C1 segment of cervical spinal cord (tissue), 14 donors: ENCODE data around the gene PBX3.

Source experiments
- DNase-seq, 14 donors: peaks; one replicate each; lab custom pipeline; 2025; lab: John Stamatoyannopoulos, UW

The PBX3 gene

DNA sequence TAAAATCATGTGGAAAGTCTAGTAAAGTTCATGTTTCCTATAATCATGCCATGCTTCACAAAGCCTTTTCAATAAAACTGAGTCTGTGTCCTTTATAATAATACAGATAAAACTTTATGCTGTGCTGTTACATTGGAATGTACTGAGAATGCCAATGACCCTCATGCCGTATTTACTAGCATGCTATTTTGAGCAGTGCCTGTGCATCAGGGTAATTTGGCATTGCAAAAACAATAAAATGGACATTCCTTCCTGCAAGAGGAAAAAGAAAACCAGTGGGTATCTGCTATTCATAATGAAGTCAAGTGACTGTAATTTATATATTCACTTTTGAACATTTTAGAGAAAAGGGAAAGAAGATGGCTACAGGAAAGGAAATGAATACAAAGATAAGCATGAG, 159.0 kb downstream of the PBX3 start:
- no peak for DNase-seq

DNA sequence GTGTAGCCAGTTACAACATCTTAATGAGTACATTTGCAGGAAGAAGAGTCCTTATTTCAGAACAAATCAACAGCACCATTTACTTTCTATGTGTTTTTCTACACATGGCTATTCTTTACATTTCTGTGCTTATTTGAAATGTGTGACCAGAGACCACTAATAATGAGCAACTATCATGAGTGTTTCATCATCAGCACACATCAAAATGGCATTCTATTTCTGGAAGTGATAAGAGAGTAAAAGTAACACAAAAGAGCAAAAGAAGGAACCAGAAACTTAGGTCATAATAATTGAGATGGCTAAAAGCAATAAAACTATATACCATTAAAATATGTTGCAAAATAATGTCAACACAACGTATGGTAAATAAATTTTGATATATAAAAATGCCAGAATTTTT, 159.7 kb downstream of the PBX3 start:
- no peak for DNase-seq

DNA sequence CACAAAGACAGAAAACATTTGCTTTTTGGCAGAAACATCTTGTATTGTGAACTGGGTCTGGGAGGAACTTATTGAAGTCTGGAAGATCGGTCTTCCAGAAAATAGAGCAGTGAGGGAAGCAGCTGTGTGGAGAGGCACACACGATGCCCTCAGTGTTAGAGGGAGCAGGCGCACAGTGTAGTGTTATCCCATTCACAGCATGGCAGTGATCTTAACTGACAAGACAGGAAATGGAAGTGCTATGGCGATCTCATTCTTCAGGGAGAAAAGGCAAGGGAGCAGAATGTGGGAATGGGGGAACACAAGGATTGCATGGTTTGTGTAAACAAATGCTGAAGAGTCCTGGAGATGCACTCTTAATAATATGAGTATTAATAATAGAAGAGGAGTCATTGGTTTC, 161.0 kb downstream of the PBX3 start:
- no peak for DNase-seq

DNA sequence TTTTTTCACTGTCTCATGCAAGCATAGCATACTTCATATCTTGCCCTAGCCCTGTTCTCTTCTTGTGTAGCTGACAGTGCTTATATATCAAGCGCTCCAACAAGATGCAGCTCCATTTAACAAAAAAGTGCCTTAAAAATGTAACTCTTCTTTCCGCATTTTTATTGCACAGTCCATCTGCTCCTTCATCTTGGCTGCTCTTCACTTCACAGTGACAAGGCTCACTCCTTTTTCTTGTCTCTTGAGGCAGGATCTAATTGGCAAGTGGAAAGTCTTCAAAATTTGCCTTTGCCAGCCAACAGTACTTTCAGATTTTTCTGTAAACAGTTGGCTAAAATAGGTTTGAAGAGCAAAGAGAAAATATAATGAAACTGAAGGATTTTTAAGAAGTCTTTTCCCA, 161.8 kb downstream of the PBX3 start:
- no peak for DNase-seq

DNA sequence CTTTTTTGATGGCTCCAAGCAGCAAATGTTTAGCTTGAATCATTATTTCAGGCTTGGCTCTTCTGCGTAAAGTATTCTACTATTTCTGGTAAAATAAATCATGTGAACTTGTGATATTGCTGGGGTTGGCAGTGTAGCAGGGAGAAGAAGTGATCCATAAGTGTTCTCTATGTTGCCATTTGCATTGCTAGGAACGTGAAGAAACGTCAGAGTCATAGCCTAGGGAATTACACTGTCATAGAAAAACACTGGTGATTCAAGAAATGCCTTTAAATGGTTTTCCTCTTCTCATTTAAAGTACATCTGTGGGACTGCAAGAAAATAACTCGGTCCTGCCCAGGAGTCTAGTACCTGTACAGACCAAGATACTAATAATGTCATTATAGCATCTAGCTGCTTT, 162.3 kb downstream of the PBX3 start:
- no peak for DNase-seq

DNA sequence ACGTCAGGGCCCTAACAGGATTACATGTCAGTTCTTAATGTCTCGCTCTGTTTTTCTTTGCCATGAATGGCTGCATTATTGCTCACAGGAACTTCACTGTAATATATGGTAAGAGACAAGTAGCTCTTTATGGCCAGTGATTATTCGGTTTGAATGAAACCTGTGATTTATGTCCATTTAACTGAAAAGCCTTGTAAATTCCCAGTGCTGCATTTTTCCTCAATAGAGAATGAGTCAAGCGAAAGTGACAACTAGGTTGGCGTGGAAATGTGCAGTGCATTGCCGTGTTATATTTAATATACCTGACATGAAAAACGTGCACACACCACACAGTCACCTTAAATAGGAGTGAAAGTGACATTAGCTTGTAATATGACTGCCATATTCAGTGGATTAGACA, 163.1 kb downstream of the PBX3 start:
- no peak for DNase-seq

DNA sequence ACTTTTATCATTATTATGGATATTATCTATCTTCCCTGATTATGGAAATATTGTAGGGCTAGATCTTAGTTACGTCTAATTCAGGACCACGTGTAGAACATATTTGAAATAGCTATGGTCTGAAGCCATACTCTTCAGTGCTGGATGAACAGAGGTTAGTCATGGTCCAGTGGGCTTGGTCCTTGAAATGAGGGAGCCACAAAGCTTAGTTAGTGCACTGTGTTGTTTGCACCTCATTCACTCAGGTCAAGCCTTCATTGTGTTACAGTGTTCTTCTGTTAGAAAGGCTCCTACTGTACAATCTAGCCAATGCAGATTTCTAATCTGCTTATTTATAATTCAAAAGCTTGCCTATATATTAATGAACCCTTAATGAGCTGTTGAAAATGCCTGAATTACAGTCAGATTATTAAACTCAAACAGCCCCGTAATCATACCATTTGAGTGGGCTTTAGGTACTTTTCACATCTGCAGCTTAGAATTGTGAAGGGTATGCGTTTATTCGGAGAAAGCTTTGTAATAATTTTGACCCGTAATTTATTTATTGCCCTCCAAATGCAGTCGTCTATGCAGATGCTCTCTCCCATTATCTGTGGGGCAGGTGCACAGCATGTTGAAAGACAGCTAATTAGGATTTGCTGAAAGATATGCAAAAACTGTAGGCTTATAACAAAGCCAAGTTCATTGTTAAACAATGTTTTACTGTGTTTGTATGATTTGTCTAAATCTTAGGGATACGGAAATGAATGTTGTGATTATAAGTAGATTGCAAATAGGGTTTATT, 164.9 kb downstream of the PBX3 start:
- DNase-seq: no peak

DNA sequence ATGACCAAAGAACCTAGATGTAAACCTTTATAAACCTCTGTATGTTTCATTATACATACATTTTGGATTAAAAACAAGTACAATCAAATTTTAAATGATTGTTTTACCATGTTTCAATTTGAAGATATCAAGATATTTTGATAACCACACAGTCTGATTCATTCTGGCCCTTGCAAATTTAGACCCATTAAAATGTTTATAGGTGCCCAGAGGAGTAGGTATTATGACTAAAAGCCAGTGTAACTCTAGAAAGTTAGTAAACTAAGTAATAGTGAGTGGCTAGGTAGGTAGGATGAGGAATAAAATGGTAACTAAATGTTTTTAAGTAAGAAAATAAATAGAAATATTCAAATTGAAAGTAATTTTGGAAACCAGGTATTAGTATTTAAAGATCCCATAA, 165.5 kb downstream of the PBX3 start:
- no peak for DNase-seq

DNA sequence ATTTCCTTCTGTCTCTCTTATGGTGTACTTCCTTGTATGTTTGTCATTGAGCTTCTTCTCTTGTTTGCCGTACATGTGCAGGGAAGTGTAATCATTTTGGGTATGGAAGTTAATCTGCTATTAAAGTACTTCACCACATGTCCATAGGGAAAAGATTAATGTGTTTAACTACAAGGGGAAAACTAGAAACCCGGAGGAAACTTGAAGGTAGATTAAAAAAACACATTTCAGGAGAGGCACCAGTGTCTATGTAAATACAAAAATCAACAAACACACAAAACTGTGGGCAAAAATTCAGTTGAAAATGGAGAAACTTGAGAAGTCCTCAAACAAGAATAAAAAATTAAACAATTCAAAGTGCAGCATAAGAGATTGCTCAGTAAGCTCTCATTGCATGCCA, 166.4 kb downstream of the PBX3 start:
- DNase-seq: no peak

DNA sequence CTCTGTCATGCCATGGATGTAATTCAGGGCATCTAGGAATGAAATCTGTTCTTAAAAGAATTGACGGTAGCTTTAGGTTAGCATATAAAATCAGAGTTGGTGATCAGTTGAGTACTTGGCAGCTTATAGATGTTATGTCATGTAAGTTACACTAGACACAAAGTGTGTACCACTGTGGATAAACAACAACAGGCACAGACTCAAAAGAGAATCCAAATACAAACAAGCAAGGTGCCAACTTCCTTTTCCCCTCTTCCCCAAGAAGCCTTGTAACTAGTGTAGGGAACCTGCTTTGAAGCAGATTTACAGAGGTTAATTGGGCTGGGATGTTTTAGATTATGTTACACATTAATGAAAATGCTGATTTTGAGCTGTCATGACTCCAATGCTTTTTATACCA, 167.2 kb downstream of the PBX3 start:
- no peak for DNase-seq

DNA sequence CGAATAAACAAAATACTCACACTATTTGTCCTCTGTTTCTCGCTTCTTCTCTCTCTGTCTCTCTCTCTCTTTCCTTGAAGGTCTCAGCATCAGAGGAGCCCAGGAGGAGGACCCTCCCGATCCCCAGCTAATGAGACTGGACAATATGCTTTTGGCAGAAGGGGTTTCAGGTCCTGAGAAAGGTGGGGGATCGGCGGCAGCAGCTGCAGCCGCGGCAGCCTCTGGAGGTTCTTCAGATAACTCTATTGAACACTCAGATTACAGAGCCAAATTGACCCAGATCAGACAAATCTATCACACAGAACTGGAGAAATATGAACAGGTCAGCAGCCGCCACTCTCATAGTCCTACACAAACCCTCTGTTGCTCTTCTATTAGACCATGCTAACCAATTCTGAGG, 168.4 kb downstream of the PBX3 start:
- DNase-seq: no peak

DNA sequence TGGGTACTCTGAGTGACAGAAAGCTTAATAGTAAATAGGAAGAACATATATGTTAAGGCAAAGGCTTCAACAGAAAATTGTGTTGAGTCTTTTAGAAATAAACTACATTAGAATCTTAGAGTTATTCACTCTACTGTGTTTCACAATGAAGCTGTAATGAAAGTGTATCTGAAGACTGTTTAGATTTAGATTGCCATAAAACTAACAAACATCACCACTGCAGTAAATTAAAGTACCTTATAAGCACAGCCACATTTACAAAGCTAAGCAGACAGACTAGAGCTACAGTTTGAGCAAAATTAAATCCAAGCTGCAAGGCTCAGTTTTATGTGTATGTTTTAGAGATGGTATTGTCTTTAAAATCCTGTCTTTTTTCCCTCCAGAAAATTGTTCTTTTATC, 172.4 kb downstream of the PBX3 start:
- no peak for DNase-seq

DNA sequence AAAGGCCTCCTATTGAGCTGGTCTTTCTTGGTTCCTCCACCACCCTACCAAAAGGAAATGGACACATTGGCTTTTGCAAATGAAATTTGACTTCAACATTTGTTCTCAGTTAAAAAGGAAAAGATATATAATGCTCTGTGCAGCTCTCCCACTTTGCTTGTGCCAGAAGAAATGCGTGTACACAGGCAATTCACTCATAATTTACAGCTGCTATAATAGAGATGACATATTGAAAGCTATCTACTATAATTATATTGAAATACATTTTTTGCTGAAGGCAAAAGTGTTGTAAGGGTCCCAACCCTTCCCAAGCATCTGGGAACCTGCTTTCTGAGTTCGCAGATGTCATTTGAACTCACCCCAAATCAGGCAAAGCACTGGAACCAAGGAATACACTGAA, 173.2 kb downstream of the PBX3 start:
- no peak for DNase-seq

DNA sequence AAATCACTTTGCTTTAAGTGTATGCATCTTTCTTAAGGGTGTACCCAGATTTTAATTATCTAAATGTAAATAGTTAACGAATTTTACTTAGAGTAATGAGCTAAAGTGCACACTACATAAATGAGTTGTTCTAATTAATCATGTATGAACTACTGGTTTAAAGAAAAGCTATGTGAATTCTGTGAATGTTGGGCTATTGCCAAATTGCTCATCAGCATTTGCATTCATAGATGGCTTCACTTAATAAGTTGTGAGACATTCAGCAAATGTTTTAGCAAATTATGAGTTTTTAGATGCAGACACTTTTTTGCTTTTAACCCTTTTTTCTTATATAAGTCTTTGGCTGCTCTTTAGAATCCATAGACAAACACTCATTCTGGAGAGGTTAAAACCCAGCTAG, 175.7 kb downstream of the PBX3 start:
- no peak for DNase-seq

DNA sequence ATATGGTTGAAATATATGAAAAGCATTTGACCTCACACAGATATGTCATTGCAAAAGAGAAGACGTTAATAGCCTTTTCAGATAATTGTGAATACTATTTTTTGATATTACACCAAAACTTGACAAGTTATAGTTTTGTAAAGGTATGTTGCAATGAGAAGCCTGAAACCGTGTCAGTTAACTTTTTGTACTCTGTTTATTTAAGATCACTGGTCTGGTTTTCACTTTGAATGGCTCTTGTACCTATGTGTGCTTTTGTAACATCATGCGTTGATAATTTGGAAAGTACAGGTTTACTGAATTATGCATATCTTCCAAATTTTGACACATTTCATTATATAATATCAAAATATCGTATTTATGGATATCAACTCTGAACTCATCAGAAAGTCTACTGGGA, 177.2 kb downstream of the PBX3 start:
- no peak for DNase-seq

DNA sequence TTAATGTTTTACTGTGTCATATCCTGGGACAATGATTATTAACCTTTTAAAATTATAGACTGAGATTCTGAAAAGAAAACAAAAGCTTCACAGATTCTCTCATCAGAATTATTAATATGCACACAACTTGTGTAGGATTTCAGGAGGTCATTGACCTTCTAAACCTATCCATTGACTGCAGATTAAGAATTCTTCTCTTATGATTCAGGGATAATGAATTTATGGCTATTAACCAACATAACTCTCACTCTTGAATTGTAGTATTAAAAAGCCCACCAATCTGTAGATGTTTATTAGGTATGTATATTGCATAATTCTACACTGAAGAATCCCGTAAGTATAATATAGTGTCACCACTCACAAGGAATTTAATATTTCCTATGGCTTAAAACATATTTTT, 179.8 kb downstream of the PBX3 start:
- DNase-seq: no peak

DNA sequence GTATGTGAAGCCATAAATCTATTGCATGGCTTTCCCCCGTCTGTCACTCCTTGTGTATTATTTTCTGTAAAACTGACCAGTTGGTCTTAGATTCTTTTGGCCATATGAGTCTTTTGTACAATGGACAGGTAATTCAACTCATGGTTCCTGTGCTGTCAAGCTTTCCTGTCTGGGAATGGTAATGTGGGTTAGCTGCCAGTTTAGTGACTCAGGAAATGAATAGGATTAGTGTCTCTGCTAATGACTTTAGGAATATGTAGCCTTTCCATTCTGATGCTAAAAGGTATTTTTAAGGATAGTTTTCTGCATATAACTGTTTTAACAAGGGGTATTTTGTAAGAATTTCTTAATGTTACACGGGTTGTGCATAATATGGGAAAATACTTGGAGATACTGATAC, 182.7 kb downstream of the PBX3 start:
- DNase-seq: no peak

DNA sequence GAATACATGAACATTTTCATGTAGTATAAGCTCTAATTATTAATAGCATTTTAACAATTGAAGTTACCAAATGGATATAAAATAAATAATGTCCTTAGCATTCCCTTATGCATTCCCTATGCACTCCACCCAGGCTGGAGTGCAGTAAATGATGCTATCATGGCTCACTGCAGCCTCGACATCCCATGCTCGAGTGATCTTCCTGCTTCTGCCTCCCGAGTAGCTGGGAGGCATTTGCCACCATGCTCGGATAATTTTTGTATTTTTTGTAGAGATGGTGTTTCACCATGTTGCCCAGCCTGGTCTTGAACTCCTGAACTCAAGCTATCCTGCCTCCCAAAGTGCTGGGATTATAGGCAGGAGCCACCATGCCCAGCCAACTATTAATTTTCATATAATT, 184.0 kb downstream of the PBX3 start:
- no peak for DNase-seq

DNA sequence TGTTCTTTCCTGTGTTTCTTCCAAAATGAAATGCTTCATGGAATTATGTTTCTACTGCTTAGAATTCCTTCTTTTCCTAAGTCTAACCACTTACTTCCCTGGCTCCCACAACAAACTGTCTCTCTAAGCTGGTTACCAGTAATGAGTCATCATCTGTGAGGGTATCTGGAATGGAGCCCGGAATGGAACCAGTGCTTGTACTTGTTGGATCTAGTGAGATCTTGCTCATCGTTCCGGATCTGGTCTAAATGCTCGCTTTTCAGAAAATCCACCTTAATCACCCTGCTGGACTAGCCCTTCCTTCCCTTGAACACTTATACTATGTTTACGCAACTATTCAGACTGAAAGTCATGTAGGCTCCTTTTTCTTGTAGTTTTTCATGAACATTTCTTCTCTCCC, 184.8 kb downstream of the PBX3 start:
- peak in 5 of 14 donors; percentile 3 to 69 (median 16) for DNase-seq

DNA sequence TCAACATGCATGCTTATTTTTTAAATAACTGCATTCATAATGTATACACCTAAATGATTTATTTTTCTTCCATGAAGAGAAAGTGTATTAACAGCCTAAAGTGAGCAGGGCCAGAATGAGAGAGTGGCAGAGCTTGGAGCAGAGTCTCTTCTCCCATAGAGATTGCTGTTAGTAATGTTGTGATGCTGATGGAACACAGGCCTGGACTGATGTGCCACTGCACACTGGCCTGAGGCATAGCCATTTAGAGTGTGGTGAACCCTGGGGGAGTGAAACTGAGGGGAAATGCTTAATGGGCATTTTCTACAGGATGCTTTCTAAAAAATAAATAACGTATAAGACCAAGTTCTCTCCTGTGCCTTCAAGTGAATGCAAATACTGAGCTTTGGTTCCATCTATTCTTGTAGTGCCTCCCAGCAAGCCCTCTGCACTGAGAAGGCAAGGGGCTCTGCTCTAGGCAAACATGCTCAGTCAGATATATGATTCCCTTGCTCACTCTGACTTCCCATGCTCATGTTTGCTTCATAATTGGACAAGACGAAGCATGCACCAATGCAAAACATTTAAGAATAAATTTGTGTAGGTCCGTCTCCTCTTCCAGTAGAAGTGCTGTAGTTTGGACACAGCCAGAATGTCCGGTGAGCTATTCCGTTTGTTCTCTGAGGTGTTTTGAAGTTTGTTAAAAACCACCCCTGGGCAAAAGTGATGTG, 185.7 kb downstream of the PBX3 start:
- no peak for DNase-seq

DNA sequence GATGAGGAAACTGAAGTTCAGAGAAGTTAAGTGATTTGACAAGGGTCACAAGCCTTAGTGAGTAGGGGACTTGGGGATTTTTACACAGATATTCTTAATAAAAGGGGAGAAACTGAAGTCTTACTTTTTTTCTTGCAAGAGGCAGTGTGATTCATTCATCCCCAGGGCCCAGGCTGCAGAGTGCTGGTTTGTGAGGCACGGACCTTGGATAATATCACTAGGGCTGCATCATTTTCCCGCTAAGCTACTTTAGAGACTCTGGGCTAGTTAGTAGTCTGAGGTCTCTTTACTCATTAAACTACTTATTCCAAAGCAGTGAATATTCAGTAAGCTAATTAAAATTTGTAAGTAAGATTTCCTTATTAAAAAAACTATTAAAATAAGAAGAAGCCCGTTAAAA, 195.0 kb downstream of the PBX3 start:
- DNase-seq: no peak

DNA sequence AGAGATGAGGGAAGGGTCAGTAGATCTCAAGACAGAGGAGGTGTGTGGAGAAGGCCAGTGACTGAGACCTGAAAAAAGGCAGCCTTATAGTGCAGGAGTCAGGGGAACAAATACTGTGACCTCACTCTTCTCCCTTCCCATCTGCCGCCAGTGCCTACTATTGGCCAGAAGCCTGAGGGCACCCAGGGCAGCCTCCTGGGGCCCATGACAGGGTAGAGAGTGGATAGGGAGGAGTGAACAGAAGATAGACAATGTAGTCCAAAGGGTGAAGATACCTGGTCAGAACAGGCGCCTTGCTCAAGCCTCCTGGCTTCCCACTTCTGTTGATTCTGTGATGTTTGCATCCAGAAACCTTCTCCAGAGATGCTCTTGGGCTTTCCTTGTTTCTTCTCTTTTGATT, 196.7 kb downstream of the PBX3 start:
- DNase-seq: no peak

DNA sequence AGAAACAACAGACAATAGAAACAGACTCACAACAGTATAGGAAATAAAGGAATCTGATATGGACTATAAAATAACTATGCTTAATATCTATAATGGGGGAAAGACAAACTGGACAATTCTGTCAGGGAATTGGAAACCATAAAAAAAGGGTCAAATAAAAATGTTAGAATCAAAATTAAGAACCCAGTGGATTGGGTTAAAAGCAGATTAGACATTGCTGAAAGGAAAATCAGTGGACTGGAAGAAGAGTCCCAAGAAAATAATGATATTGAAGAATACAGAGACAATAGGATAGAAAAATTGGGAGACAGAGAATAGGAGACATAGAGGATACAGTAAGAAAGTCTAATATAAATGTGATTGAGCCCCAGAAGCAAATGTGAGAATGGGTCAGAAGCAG, 199.2 kb downstream of the PBX3 start:
- no peak for DNase-seq
